Activated T-cell treated with anti-CD3 and anti-CD28 coated beads, Interleukin-2, amount 50 U/mL, for 4 hours (primary cell): ENCODE results near the gene VAV2. TPM values are rescaled to one million over a fixed set of nuclear protein-coding genes. Genes with fewer than 3 reads are reported as not detected.

Experiments
- ATAC-seq, 2 donors: fragments of 200-7000 bp; cut with Tn5 transposase; one replicate each; pipeline ENCODE4 v1.10.0; 2021
- DNase-seq: peaks from one replicate; pipeline ENCODE4 v3.0.0-alpha.2; 2020
- H3K27me3 Mint-ChIP-seq: one replicate; pipeline ENCODE4 v1.8.0; 2021; ENCODE audit warnings: low read depth, mixed read lengths
- H3K36me3 Mint-ChIP-seq: one replicate; pipeline ENCODE4 v1.8.0; 2022; ENCODE audit warnings: mixed read lengths; ENCODE audit not compliant: insufficient read depth
- H3K4me1 Mint-ChIP-seq: one replicate; pipeline ENCODE4 v1.8.0; 2021; ENCODE audit warnings: low read depth, mixed read lengths
- H3K4me3 Mint-ChIP-seq: one replicate; pipeline ENCODE4 v1.8.0; 2021; ENCODE audit warnings: mild to moderate bottlenecking, moderate library complexity, mixed read lengths
- H3K9me3 Mint-ChIP-seq: one replicate; pipeline ENCODE4 v1.8.0; 2021; ENCODE audit warnings: mixed read lengths
- total RNA-seq, 3 donors: library from RNA; stranded (reverse); gene quantifications; one replicate each; pipeline ENCODE4 v1.2.1, GENCODE V29; 2021

Gene VAV2
- total RNA-seq, 3 donors from 2014 or later: 2.7 to 3.7 (median 3.2) TPM

DNA sequence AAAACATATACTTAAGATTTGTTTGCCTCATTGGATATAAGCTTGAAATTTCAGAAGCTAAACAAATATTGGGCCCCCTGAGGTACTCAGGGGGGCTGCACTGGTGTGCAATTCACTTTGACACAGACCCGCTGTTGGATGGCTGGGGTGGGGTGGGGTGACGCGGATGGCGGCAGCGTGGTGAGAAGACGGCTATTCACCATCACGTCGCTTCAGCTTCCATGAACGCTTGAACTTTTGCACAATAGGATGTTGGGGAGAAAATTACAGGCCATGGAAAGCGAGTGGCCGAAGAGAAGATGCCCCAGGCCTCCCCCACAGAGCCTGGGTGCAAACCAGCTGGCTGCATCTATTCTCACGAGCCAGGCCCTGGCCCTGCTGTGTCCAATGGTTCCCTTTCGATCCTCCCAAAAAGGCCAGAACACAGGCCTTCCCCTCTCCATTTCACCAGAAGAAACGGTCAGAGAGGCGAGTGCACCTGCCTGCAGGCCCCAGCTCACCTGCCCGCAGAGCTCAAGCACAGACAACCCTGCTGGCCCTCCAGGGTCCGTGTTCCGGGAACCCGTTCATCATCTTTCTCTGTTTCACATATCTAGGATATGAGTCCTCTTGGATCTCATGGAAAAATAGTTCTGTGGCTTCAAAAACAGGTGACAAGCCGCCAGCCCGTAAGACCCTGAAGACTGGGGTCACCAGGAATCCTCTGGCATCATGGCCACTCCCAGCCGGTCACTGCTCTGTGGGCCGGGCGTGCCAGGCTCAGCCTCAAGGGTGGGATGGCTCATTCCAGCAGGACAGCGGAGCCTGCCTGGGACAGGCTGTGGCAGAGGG, 207.2 kb downstream of the VAV2 start:
- Mint-ChIP-seq H3K4me1 (peaks cover 8% of the 10 kb centered on the region), H3K36me3 (no peaks in the 10 kb centered on the region), H3K27me3 (no peaks in the 10 kb centered on the region), H3K4me3 (no peak overlapping the region), H3K9me3 (no peaks in the 10 kb centered on the region)
- ATAC-seq (no peak), DNase-seq (no peak)

DNA sequence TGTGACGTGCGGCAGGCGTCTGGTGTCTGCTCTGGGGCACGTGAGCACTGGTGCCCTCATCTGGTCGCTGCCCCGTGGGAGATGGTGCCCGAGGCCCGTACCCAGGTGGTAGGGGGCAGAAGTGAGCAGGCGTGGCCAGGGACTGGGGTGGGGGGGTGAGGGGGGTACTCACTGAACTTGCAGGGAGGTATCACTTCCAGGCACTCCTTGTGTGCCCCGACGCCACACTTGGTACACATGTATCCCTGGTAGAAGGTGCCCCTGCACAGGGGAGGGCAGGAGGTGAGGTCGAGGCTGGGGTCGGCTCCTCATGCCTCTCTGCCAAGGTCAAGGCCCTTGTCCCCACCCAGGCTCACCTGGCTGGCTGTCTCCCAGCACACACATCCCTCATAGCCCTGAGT, 208.8 kb downstream of the VAV2 start:
- Mint-ChIP-seq H3K9me3 (no peaks in the 10 kb centered on the region), H3K27me3 (no peaks in the 10 kb centered on the region), H3K4me3 (no peak overlapping the region), H3K4me1 (peaks cover 6% of the 10 kb centered on the region), H3K36me3 (no peaks in the 10 kb centered on the region)
- DNase-seq (no peak), ATAC-seq (no peak)

DNA sequence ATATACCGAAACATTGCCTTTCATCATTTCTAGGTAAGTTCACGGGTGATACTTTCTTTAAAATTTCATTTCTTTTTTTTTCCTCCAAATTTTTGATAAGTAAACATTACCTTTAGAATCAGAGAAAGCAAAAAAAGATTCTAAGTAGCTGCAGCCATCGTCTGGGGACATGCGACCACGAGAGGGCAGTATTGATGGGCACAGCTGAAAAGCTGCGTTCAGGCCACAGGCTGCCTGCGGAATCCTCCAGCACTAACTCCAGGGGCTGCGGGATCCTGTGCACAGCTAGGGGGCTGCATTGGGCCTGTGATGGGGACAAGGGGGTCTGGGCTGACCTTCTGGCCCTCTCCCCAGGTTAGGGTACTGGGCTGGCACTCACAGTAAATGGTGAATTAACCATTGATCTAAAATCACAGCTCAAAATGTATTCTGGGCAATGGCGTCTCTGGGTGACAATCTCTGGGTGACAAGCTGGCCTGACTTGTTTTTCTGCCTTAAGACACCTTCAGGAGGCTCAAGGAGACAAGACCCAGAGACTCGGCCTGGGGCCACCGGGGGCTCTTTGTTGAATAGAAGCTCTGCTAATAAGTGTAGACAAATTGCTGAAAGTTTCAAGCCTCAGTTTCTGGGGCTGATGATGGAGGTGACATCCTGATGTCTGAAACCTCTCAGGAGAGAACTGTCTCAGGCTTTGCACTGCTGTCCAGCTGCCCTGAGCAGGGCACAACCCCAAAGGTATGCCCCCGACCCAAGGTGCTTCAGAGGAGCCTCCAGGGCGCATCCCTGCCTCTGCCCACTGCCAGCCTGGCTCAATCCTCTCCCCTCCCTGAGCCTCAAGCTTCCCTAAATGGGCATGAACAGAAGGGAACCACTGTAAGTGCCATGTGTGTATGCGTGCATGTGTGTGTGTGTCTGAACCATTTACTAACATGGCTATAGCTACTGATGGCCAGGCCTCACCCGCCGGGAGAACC, 209.7 kb downstream of the VAV2 start:
- peak; percentile 58 to 62 for ATAC-seq
- H3K9me3 Mint-ChIP-seq: no peaks in the 10 kb centered on the region
- H3K4me3 Mint-ChIP-seq: no peak overlapping the region
- H3K36me3 Mint-ChIP-seq: no peaks in the 10 kb centered on the region
- peak; percentile 60 for DNase-seq
- peaks cover 6% of the 10 kb centered on the region for H3K4me1 Mint-ChIP-seq
- H3K27me3 Mint-ChIP-seq: no peaks in the 10 kb centered on the region

- no peaks in the 10 kb centered on the region for H3K9me3 Mint-ChIP-seq
- ATAC-seq (no peak), DNase-seq (no peak)
- no peaks in the 10 kb centered on the region for H3K36me3 Mint-ChIP-seq
- no peak overlapping the region for H3K4me3 Mint-ChIP-seq
- peaks cover 6% of the 10 kb centered on the region for H3K4me1 Mint-ChIP-seq
- H3K27me3 Mint-ChIP-seq: no peaks in the 10 kb centered on the region
These were observed 210.3 kb downstream of the VAV2 start for GRCh38 chr9:133781828-133782135.

GRCh38 chr9:133780962-133781827, 210.9 kb downstream of the VAV2 start:
- Mint-ChIP-seq H3K36me3 (no peaks in the 10 kb centered on the region), H3K4me1 (peaks cover 3% of the 10 kb centered on the region), H3K9me3 (no peaks in the 10 kb centered on the region), H3K4me3 (no peak overlapping the region), H3K27me3 (no peaks in the 10 kb centered on the region)
- DNase-seq (no peak), ATAC-seq (no peak)

GRCh38 chr9:133780404-133780945, 211.6 kb downstream of the VAV2 start:
- DNase-seq (no peak), ATAC-seq (no peak)
- no peak overlapping the region for H3K4me3 Mint-ChIP-seq
- no peaks in the 10 kb centered on the region for H3K36me3 Mint-ChIP-seq
- H3K27me3 Mint-ChIP-seq: no peaks in the 10 kb centered on the region
- no peaks in the 10 kb centered on the region for H3K9me3 Mint-ChIP-seq
- no peaks in the 10 kb centered on the region for H3K4me1 Mint-ChIP-seq

- peaks cover 1% of the 10 kb centered on the region for H3K36me3 Mint-ChIP-seq
- H3K27me3 Mint-ChIP-seq: no peaks in the 10 kb centered on the region
- H3K4me3 Mint-ChIP-seq: no peak overlapping the region
- DNase-seq (no peak), ATAC-seq (no peak)
- no peaks in the 10 kb centered on the region for H3K9me3 Mint-ChIP-seq
- H3K4me1 Mint-ChIP-seq: no peaks in the 10 kb centered on the region
These were observed 212.4 kb downstream of the VAV2 start for GRCh38 chr9:133779516-133780403.

DNA sequence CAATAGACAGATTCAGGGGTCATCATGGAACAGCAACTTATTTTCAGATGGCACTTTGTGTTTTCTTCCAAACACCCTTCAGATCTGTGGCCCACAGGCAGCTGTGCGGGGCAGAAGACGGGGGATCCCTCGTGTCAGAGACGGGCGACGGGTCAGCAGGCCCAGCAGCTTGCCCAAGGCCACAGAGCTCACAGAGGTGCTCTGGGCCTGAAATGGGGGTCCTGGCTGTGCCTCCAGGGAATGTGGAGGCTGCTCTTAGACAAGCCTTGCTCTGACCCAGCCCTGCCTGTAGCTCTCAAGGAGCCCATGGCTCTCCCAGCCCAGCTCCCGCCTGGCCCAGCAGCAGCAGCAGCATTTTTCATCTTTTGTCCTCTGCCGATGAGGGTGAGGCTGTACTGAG, 213.0 kb downstream of the VAV2 start:
- DNase-seq: no peak
- peaks cover 5% of the 10 kb centered on the region for H3K36me3 Mint-ChIP-seq
- H3K4me1 Mint-ChIP-seq: no peaks in the 10 kb centered on the region
- no peak overlapping the region for H3K4me3 Mint-ChIP-seq
- no peaks in the 10 kb centered on the region for H3K27me3 Mint-ChIP-seq
- no peak for ATAC-seq
- no peaks in the 10 kb centered on the region for H3K9me3 Mint-ChIP-seq

- Mint-ChIP-seq H3K4me1 (no peaks in the 10 kb centered on the region), H3K4me3 (no peak overlapping the region), H3K27me3 (no peaks in the 10 kb centered on the region), H3K36me3 (peaks cover 6% of the 10 kb centered on the region), H3K9me3 (no peaks in the 10 kb centered on the region)
- ATAC-seq (no peak), DNase-seq (no peak)
These were observed 213.6 kb downstream of the VAV2 start for GRCh38 chr9:133778336-133779013.

DNA sequence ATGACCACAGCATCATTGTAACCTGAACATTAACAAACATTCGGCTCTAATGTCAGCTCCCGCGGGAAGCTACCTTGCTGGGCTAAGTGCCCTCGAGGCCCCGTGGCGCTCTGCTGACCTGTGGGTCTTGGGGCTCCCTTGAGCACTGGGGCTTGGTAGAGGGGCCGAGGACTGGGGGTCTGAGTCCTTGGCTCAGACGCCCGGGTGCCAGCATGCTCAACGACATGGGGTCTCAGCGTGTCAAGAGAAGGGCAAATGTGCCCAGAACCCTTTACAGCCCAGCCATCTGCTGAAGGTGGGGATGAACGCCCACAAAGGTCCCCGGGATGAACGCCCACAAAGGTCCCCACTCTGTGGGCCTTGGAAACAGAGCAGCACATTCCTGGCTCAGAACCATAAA, 214.3 kb downstream of the VAV2 start:
- H3K4me1 Mint-ChIP-seq: no peaks in the 10 kb centered on the region
- H3K9me3 Mint-ChIP-seq: no peaks in the 10 kb centered on the region
- peaks cover 7% of the 10 kb centered on the region for H3K36me3 Mint-ChIP-seq
- H3K27me3 Mint-ChIP-seq: no peaks in the 10 kb centered on the region
- ATAC-seq (no peak), DNase-seq (no peak)
- H3K4me3 Mint-ChIP-seq: no peak overlapping the region

- Mint-ChIP-seq H3K9me3 (no peaks in the 10 kb centered on the region), H3K36me3 (peaks cover 7% of the 10 kb centered on the region), H3K4me1 (no peaks in the 10 kb centered on the region), H3K27me3 (no peaks in the 10 kb centered on the region), H3K4me3 (no peak overlapping the region)
- no peak for ATAC-seq
- DNase-seq: no peak
These were observed 214.9 kb downstream of the VAV2 start for GRCh38 chr9:133777068-133777791.
